ENCODE measurements around the gene TP73.

TP73 gene

GRCh38 chr1:3610527-3611169 lies 41.7 kb upstream of the TP73 start:
- ChIA-PET POLR2A (ENCODE audit: low non-redundant PET) (no interaction called here), CTCF (interaction anchor here (1.2 kb wide), 1 partner anchor 120 kb away, joined by 4 read pairs; no protein-coding TSS in a partner anchor)
- TF ChIP-seq, protein P1, sequence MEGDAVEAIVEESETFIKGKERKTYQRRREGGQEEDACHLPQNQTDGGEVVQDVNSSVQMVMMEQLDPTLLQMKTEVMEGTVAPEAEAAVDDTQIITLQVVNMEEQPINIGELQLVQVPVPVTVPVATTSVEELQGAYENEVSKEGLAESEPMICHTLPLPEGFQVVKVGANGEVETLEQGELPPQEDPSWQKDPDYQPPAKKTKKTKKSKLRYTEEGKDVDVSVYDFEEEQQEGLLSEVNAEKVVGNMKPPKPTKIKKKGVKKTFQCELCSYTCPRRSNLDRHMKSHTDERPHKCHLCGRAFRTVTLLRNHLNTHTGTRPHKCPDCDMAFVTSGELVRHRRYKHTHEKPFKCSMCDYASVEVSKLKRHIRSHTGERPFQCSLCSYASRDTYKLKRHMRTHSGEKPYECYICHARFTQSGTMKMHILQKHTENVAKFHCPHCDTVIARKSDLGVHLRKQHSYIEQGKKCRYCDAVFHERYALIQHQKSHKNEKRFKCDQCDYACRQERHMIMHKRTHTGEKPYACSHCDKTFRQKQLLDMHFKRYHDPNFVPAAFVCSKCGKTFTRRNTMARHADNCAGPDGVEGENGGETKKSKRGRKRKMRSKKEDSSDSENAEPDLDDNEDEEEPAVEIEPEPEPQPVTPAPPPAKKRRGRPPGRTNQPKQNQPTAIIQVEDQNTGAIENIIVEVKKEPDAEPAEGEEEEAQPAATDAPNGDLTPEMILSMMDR (conservative IDR thresholded peaks at IDR 0.05; ENCODE audit: low read depth): no peak
- no peak for DNase-seq (ENCODE audit: low spot score)
- no peak overlapping the region for H3K27ac ChIP-seq

- CTCF ChIA-PET: no interaction called here
- peak; percentile 69 for DNase-seq (ENCODE audit: low spot score)
- TF ChIP-seq, protein P1 (conservative IDR thresholded peaks at IDR 0.05; ENCODE audit: low read depth): no peak
- POLR2A ChIA-PET (ENCODE audit: low non-redundant PET): no interaction called here
- no peak within 1 kb of the TSS for H3K27ac ChIP-seq
Observed at GRCh38 chr1:3611170-3612019, 40.9 kb upstream of the TP73 start, which contains the start of gene MEGF6. Gene MEGF6, minus strand, starts transcription at chr1:3611508. Its CDS starts 240 bp downstream, at chr1:3611268.

DNA sequence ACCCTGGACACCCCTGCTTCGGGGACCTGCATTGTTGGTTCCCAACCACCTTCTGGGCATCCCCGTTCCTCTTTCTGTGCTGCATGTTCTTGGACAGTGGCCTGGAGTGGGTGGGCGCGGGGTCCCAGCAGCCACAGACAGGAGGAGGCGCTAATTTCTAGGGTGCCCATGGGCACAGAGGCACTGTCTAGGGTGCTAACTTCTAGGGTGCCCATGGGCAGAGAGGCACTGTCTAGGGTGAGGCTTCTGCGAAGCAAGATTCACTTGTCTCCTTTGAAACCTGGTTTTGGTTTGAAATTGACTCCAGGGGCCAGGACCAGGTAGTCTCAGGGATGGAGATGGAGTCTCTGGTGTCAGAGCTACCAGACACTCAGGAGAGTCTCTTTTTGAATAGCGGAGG lies 40.2 kb upstream of the TP73 start:
- ChIA-PET CTCF (no interaction called here), POLR2A (ENCODE audit: low non-redundant PET) (no interaction called here)
- no peak for DNase-seq (ENCODE audit: low spot score)
- TF ChIP-seq, protein P1 (conservative IDR thresholded peaks at IDR 0.05; ENCODE audit: low read depth): no peak
- no peak overlapping the region for H3K27ac ChIP-seq

DNA sequence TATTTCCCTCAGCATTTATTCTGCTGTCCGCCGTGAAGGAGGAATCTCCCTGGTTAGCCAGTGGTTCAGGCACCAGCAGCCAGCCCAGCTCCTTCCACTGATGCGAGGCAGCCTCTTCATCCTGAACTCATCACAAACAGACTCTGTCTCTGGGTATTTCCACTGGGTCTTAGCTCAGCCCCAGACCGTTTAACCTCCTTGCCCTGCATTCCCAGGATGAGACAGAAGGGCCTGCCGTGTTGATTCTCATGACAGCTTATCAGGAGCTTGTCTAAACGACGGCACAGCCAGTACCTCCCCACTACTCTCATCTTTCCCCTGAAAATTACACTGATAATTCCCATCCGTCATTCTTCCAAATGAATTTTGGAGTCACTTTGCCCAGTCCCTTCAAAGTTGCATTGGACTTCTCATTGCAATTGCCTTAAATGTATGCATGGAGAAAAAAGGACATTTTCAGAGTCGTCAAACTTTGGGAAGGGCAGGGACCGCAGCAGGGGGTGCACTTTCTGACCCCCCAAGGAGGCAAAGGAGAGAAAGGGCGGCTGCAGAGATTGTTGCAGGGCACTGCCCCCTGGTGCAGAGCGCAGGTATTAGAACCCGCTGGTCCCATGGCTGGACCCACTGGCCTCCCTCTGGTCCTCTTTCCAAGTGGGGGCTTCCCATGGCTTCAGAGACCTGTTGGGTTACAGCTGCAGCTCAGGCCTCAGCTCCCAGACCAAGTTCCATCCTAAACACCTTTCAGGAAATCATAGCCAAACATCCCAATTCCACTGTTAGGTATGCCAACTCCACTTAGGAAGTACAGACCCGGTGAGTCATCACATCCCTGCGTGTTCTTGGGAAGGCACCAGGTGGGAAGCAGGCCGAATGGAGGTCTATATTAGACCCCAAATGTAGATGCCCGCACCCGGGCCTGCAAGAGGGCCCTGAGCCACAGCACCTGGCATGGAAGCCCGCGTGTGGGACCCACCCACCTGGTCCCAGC lies 37.3 kb upstream of the TP73 start:
- no peak overlapping the region for H3K27ac ChIP-seq
- DNase-seq (ENCODE audit: low spot score): no peak
- TF ChIP-seq, protein P1 (conservative IDR thresholded peaks at IDR 0.05; ENCODE audit: low read depth): peak; percentile 64
- CTCF ChIA-PET: interaction anchor here (0.7 to 1.9 kb wide), 6 partner anchors 84 to 144 kb away, joined by 3 to 5 read pairs (median 4); no protein-coding TSS in a partner anchor
- POLR2A ChIA-PET (ENCODE audit: low non-redundant PET): no interaction called here

- no peak for DNase-seq (ENCODE audit: low spot score)
- ChIA-PET POLR2A (ENCODE audit: low non-redundant PET) (no interaction called here), CTCF (interaction anchor here (4.6 kb wide), 1 partner anchor 163 kb away, joined by 46 read pairs; the partner anchor contains the start of gene ARHGEF16)
- H3K27ac ChIP-seq: no peak overlapping the region
- TF ChIP-seq, protein P1 (conservative IDR thresholded peaks at IDR 0.05; ENCODE audit: low read depth): no peak
Observed at GRCh38 chr1:3616861-3617260, 35.5 kb upstream of the TP73 start.

All from RWPE1 (cell line).